PFSK-1 (cell line): Measurements from ENCODE around the gene CAPN14.

Source experiments
- POLR2AphosphoS5 ChIP-seq: IDR thresholded peaks from 2 replicates; pipeline ENCODE4 v1.6.1; 2012; ENCODE audit warnings: low read depth, mild to moderate bottlenecking, control low read depth, low read length, moderate library complexity
- REST ChIP-seq, 2 experiments: IDR thresholded peaks; 2 replicates each; pipeline versions ENCODE4 v1.6.1 to v1.8.0; 2011 to 2012; ENCODE audit warnings: low read depth in 2 of 2, low read length in 2 of 2, control low read depth in 1 of 2, inconsistent platforms in 1 of 2, mild to moderate bottlenecking in 1 of 2, moderate library complexity in 1 of 2; ENCODE audit not compliant: insufficient read depth in 1 of 2
- TAF1 ChIP-seq: IDR thresholded peaks from 2 replicates; pipeline ENCODE4 v1.6.1; 2012; ENCODE audit warnings: low read length, control low read depth, borderline replicate concordance; ENCODE audit not compliant: insufficient read depth

- TF ChIP-seq POLR2AphosphoS5 (no peak), REST (IDR thresholded peaks at IDR 0.05; ENCODE audit: insufficient read depth in 1 of 2, low read depth in 2 of 2, low read length in 2 of 2) (no peak), TAF1 (no peak)
These were observed 46.4 kb upstream of the CAPN14 start for GRCh38 chr2:31263636-31264190.
